Stimulated activated CD4-positive, alpha-beta T cell treated with anti-CD3 and anti-CD28 coated beads, Interleukin-4, amount 100 ng/mL, for 1 hour (primary cell): ENCODE data around the gene HOGA1.
A peak's percentile ranks its signal among the peaks of the same experiment; 100 is the strongest.
"Not testable (repeated sequence)": the region's sequence is repeated elsewhere in the genome, so short reads cannot be mapped to it uniquely, and the experiment has no call there.

Experiments
- DNase-seq: peaks from one replicate; pipeline ENCODE4 v3.0.0-alpha.2; 2020

HOGA1 gene

GRCh38 chr10:97555541-97555940 is 28.6 kb upstream of the HOGA1 start:
- DNase-seq, result not testable (repeated sequence)

GRCh38 chr10:97560731-97561381 is 23.3 kb upstream of the HOGA1 start:
- DNase-seq, result not testable (repeated sequence)

- DNase-seq, result not testable (repeated sequence)
These were observed 22.7 kb upstream of the HOGA1 start for GRCh38 chr10:97561386-97562077.

GRCh38 chr10:97562329-97562728 is 21.9 kb upstream of the HOGA1 start:
- DNase-seq, result not testable (repeated sequence)

DNA sequence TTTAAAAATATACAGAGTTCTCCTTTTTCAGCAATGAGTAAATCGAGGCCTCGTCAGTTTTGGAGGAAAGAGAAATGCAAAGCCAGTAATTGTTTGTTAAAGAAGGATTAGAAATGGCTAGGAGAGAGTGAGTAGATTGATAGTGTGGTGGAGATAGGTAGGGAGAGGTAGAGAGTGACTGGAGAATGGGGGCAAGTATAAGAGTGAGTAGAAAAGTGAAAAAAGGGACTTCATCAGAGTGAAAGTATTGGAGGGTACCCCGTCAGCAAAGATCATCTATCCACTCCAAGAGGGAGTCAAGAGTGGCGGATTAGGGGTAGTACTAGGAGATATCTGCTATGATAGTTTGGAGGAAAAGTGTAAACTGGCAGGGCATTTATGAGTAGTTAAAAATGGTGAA is 20.9 kb upstream of the HOGA1 start:
- DNase-seq, result no peak

GRCh38 chr10:97564776-97565175 is 19.4 kb upstream of the HOGA1 start:
- DNase-seq, result no peak

DNA sequence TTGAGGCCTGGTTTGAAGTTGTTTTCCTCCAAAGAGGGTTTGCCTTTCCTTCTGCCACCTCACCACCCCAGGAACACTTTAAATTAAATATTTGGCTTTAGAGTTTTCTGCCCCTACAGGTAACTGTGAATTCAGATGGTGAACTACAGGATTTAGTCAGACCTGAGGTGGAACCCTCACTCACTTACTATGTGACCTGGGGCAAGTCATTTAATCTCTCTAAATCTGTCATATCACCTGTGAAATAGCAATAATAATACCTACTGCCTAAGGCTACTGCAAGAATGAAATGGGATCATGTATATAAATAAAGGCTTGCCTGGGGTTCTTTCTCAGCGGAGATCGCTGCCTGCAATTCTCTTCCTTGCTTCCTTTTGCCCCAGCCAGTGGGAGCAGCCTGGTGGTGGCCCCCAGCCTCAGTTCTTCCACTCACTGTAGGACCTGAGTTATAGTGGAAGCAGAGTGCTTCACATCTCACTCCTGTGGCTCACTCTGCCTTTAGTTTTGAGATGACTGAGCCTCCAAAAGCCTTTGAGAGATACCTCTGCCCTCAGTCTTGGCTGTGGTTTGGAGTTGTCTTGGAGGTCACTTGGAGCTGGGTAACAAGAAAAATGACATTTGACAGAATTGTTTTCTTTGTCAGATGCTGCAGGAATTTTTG is 17.7 kb upstream of the HOGA1 start:
- no peak for DNase-seq

- DNase-seq, result no peak
These were observed 16.3 kb upstream of the HOGA1 start for GRCh38 chr10:97567891-97568290.

- no peak for DNase-seq
These were observed 13.9 kb upstream of the HOGA1 start for GRCh38 chr10:97570146-97570788.

DNA sequence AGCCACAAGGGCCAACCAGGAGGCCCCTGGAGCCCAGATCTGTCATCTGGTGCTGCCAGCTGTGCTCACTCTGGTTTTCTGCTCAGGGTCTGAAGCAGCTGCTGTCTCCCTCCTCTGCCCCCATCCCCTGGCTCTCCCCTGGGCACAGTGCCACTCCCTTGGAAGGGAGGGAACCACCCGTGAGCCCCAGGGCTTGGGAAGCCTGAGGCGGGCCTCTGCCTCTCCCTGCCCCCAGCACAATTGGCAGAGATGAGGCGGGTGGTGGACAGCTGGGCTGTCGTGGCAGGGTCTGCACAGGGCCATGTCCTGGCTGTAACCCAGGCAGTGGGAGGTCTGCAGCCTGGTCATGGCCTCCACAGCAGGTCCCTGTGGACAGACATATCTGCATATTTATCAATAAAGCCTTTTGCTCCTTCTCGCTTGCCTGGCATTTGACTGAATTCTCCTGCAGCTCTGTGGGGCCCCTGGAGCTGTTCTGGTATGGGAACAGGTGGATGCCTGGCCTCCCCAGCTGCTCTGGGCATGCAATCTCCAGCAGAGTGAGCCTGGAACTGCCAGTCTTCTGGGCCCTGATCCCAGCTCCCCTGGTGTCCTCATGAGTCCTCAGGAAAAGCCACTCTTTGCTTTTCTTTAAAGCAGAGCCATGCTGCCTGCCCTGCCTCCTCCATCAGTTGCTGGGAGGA is 13.3 kb upstream of the HOGA1 start:
- no peak for DNase-seq

- DNase-seq, result no peak
These were observed 12.6 kb upstream of the HOGA1 start for GRCh38 chr10:97571622-97572021.

DNA sequence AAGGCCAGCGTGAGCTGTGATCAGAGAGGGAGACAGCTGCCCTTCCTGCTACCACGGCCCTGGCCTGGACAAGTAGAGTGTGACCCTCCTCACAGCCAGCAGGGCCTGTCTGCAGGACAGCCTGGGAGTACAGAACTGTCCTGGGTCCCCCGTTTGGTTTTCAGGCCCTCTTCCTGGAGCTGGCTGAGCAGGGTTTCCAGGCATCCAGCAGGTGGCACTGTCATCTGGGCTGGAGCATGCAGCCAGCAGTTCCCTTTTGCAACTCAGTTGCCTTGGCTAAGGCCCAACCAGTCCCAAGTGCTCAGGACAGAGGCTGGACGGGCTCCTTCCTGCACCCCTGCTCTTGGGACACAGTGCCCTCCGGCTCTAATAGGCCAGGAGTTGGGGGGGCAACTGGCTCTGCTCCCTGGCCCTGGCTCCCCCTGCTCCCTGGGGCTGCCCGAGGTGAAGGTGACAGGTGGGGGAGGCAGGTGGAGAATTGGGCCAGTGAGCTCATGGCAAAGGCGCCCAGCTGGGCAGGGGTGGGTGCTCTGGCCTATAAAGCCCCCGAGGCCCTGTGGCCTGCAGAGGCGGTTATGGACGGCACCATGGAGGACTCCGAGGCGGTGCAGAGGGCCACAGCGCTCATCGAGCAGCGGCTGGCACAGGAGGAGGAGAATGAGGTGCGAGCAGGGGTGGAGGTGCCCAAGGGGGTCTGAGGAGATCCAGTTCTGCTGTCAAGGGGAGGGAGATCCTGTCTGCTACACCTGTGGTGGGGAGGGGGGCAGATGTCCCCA is 11.8 kb upstream of the HOGA1 start, which contains the start of gene ANKRD2:
TSS of gene ANKRD2 (plus strand) at position 566 of the 776 bp plus-strand sequence. CDS start at position 576, 10 bp downstream.
- DNase-seq, result peak; percentile 57

- DNase-seq, result no peak
These were observed 11.2 kb upstream of the HOGA1 start for GRCh38 chr10:97573021-97573420.

DNA sequence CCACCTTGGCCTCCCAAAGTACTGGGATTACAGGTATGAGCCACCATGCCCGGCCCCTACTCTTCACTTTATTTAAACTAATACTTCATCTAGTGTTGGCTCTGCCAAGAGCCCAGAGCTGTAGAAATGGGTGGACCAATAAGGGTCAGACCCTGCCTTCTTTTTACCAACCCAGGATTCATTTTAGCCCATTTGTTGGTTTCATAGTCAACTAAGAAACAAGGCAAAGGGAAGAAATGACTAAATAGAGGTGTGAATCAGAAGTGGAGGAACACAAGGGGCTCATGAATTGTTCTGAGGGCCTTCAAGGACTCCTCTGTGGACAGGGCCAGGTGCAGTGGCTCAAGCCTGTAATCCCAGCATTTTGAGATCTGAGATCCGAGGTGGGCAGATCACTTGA is 10.5 kb upstream of the HOGA1 start:
- no peak for DNase-seq

GRCh38 chr10:97574374-97575126 is 9.6 kb upstream of the HOGA1 start:
- DNase-seq, result no peak

GRCh38 chr10:97575127-97575668 is 9.0 kb upstream of the HOGA1 start:
- DNase-seq, result no peak

DNA sequence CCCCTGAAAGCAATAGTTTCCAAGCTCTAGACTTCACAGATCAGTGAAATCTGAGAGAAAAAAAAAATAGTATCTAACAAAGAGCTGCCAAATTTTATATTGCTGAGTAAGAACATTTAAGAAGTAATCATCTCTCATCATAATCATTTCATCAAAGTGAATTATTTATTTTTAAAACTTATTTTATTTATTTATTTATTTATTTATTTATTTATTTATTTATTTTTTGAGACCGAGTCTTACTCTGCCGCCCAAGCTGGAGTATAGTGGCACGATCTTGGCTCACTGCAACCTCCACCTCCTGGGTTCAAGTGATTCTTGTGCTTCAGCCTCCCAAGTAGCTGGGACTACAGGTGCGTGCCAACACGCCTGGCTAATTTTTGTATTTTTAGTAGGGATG is 7.7 kb upstream of the HOGA1 start:
- DNase-seq, result not testable (repeated sequence)

GRCh38 chr10:97577701-97578100 is 6.5 kb upstream of the HOGA1 start:
- no peak for DNase-seq

DNA sequence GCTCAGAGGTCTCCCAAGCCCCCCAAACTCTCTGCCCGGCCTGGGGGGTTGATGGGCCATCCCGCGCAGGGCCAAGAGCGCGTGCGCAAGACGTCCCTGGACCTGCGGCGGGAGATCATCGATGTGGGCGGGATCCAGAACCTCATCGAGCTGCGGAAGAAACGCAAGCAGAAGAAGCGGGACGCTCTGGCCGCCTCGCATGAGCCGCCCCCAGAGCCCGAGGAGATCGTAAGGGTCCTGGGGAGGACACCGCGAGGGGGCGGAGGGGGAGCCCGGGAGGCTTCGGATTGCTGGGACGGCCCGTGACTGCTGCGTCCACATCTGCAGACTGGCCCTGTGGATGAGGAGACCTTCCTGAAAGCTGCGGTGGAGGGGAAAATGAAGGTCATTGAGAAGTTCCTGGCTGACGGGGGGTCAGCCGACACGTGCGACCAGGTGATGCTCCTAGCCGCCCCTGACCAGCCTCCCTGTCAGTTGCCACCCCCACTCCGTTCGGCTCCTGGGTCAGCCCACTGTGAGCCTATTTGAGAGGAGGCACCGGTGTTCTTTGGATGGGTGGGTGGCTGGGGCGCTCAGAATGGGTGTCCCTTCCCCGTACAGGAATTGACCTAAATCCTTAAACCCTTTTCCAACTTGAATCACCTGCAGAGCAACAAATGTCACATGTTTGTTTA is 5.9 kb upstream of the HOGA1 start:
- DNase-seq, result no peak
